Adipose tissue (tissue), 3 donors: ENCODE results near the gene D2HGDH. TPM values are rescaled to one million over a fixed set of nuclear protein-coding genes. Genes with fewer than 3 reads are reported as not detected.

Experiments used
- H3K27ac ChIP-seq: one replicate; pipeline ENCODE4 v1.5.1; 2013; ENCODE audit warnings: low read depth, low read length
- WGBS, 3 donors: extraction: QIAGEN DNeasy Blood & Tissue Kit; methylation state at CpG; one replicate each; pipeline ENCODE4 v1.1.7; 2013; 5-methylcytosine and 5-hydroxymethylcytosine counted together
- polyA plus RNA-seq, 3 donors: library from polyadenylated mRNA; stranded (reverse); fragments of 200-250 nt; gene quantifications; one replicate each; pipeline ENCODE4 v1.2.3, GENCODE V29; 2013
- donor health status: healthy with polysubstance abuse.
- donor health status: Bipolar disorder and iron deficiency.
- donor health status: healthy.

The D2HGDH gene
- polyA plus RNA-seq, 3 donors = 17.8 to 29.7 (median 29.4) TPM

GRCh38 chr2:241762321-241762932, 28.0 kb downstream of the D2HGDH start:
- WGBS, 3 donors = 78 to 79% (median 79%) methylated on average over 16 to 18 of the region's 18 CpGs
- no peak overlapping the region for H3K27ac ChIP-seq

GRCh38 chr2:241762933-241763369, 28.5 kb downstream of the D2HGDH start:
- H3K27ac ChIP-seq = no peak overlapping the region
- 76 to 87% (median 82%) methylated on average over 13 of the region's 13 CpGs for WGBS, 3 donors

- H3K27ac ChIP-seq = no peak overlapping the region
- WGBS, 3 donors = 57 to 82% (median 72%) methylated on average over 20 of the region's 20 CpGs
Measured at GRCh38 chr2:241763551-241764274, 29.3 kb downstream of the D2HGDH start.

GRCh38 chr2:241764275-241765241, 30.1 kb downstream of the D2HGDH start:
- 81 to 88% (median 85%) methylated on average over 26 to 27 of the region's 27 CpGs for WGBS, 3 donors
- H3K27ac ChIP-seq = no peak overlapping the region

GRCh38 chr2:241767464-241768250, 33.2 kb downstream of the D2HGDH start:
- WGBS, 3 donors = 92 to 93% (median 93%) methylated on average over 33 to 37 of the region's 37 CpGs
- no peak overlapping the region for H3K27ac ChIP-seq

- 88 to 94% (median 90%) methylated on average over 26 to 29 of the region's 29 CpGs for WGBS, 3 donors
- H3K27ac ChIP-seq = no peak overlapping the region
Measured at GRCh38 chr2:241768251-241768711, 33.9 kb downstream of the D2HGDH start.

GRCh38 chr2:241768850-241769249, 34.4 kb downstream of the D2HGDH start:
- 89 to 94% (median 93%) methylated on average over 11 of the region's 11 CpGs for WGBS, 3 donors
- no peak overlapping the region for H3K27ac ChIP-seq

GRCh38 chr2:241769819-241770184, 35.4 kb downstream of the D2HGDH start:
- no peak overlapping the region for H3K27ac ChIP-seq
- WGBS, 3 donors = 79 to 87% (median 86%) methylated on average over 13 of the region's 13 CpGs

GRCh38 chr2:241770185-241770935, 35.9 kb downstream of the D2HGDH start:
- H3K27ac ChIP-seq = no peak overlapping the region
- 56 to 63% (median 61%) methylated on average over 26 to 27 of the region's 27 CpGs for WGBS, 3 donors

- 78 to 92% (median 85%) methylated on average over 12 of the region's 12 CpGs for WGBS, 3 donors
- no peak overlapping the region for H3K27ac ChIP-seq
Measured at GRCh38 chr2:241770936-241771285, 36.5 kb downstream of the D2HGDH start.

- WGBS, 3 donors = 45 to 64% (median 46%) methylated on average over 35 to 38 of the region's 38 CpGs
- H3K27ac ChIP-seq = no peak overlapping the region
Measured at GRCh38 chr2:241771286-241772062, 37.0 kb downstream of the D2HGDH start.

GRCh38 chr2:241772063-241772499, 37.7 kb downstream of the D2HGDH start:
- no peak overlapping the region for H3K27ac ChIP-seq
- WGBS, 3 donors = 34 to 39% (median 38%) methylated on average over 9 of the region's 9 CpGs

- no peak overlapping the region for H3K27ac ChIP-seq
- WGBS, 3 donors = 53 to 71% (median 69%) methylated on average over 26 to 29 of the region's 29 CpGs
Measured at GRCh38 chr2:241773511-241774418, 39.3 kb downstream of the D2HGDH start.

GRCh38 chr2:241774419-241775222, 40.2 kb downstream of the D2HGDH start:
- H3K27ac ChIP-seq = no peak overlapping the region
- 55 to 65% (median 56%) methylated on average over 37 to 40 of the region's 40 CpGs for WGBS, 3 donors
